ENCODE data around the gene AK8.

GRCh38 chr9:132909311-132909710 lies 31.2 kb upstream of the AK8 start:
- TF ChIP-seq TAF1 (IDR thresholded peaks at IDR 0.05; ENCODE audit: low read depth) (no peak), MAX (IDR thresholded peaks at IDR 0.05) (no peak), EP300 (IDR thresholded peaks at IDR 0.05; ENCODE audit: borderline replicate concordance) (no peak), TEAD4 (IDR thresholded peaks at IDR 0.05) (no peak), REST (IDR thresholded peaks at IDR 0.05; ENCODE audit: low read depth) (no peak), CREB1 (IDR thresholded peaks at IDR 0.05; ENCODE audit: low read depth) (no peak), RAD21 (IDR thresholded peaks at IDR 0.05; ENCODE audit: low read depth) (no peak), ZBTB7A (IDR thresholded peaks at IDR 0.05; ENCODE audit: low read depth) (no peak), CEBPB (IDR thresholded peaks at IDR 0.05) (no peak)

Data from Ishikawa (cell line).